HepG2 (cell line): ENCODE measurements around the gene PCAT6. TPM values are rescaled to one million over a fixed set of nuclear protein-coding genes. Genes with fewer than 3 reads are reported as not detected.

ENCODE experiments used
- ATAC-seq: fragments of 200-7000 bp; cut with Tn5 transposase; 3 replicates; pipeline ENCODE4 v1.9.1; 2020; ENCODE audit warnings: mild to moderate bottlenecking, moderate library complexity
- BruUV-seq: library from RNA; stranded (reverse); fragments of 400-500 nt; replicated peaks from 2 replicates; lab custom pipeline; 2021; lab: Mats Ljungman, UMichigan
- CTCF ChIA-PET: fragments of 300-600 bp; formaldehyde crosslinking; extraction: SDS; loops from one replicate; lab custom pipeline; 2021; ENCODE audit warnings: low total read pairs, inconsistent platforms, low intra/inter-chr PET ratio; lab: Yijun Ruan, JAX
- POLR2A ChIA-PET: fragments of 350-600 bp; sonication (Branson Sonifier 250); formaldehyde crosslinking; loops from one replicate; lab custom pipeline; 2020; ENCODE audit warnings: antibody characterized with exemption, inconsistent platforms; lab: Yijun Ruan, JAX
- DNase-seq: peaks from one replicate; pipeline ENCODE4 v3.0.0-alpha.2; 2015; ENCODE audit warnings: low spot score
- FAIRE-seq: peaks from 3 replicates; lab custom pipeline; 2011; peaks lifted over from hg19 to GRCh38; lab: Jason Lieb, UNC
- H2AFZ ChIP-seq: one replicate; pipeline ENCODE4 v1.6.1; 2011; ENCODE audit warnings: low read length, inconsistent platforms
- H3K27ac ChIP-seq: fragments of 300-600 bp; 3 replicates; pipeline ENCODE4 v1.8.0; 2011; ENCODE audit warnings: mixed run types, mild to moderate bottlenecking, mixed read lengths, low read length, inconsistent platforms; ENCODE audit not compliant: insufficient read depth; ENCODE audit errors: extremely low read length
- H3K27me3 ChIP-seq, 2 experiments: fragments of 200-600 bp in 1 of 2; 2 replicates in 1 of 2; 3 replicates in 1 of 2; pipeline versions ENCODE4 v1.6.0 to v1.8.0; 2011; ENCODE audit warnings: low read length in 2 of 2, mild to moderate bottlenecking in 2 of 2, moderate library complexity in 2 of 2, inconsistent platforms in 1 of 2; ENCODE audit not compliant: insufficient read depth in 2 of 2, control insufficient read depth in 1 of 2
- H3K36me3 ChIP-seq, 2 experiments: fragments of 200-600 bp in 1 of 2; replicated peaks in 1 of 2; 2 replicates in 1 of 2; 3 replicates in 1 of 2; pipeline versions ENCODE4 v1.5.1 to v1.8.0; 2011; ENCODE audit warnings: low read length in 2 of 2, inconsistent platforms in 1 of 2; ENCODE audit not compliant: insufficient read depth in 2 of 2, control insufficient read depth in 1 of 2
- H3K4me1 ChIP-seq: 2 replicates; pipeline ENCODE4 v1.5.1; 2012; ENCODE audit warnings: low read length, inconsistent platforms; ENCODE audit not compliant: insufficient read depth
- H3K4me2 ChIP-seq: 2 replicates; pipeline ENCODE4 v1.6.0; 2011; ENCODE audit warnings: low read depth, low read length, inconsistent platforms
- H3K4me3 ChIP-seq, 3 experiments: fragments of 200-600 bp in 1 of 3; sonication (generic), shearing (Covaris generic) in 1 of 3; replicated peaks in 1 of 3; 2 replicates each; pipeline ENCODE4 v1.5.1; 2011 to 2016; ENCODE audit warnings: low read length in 3 of 3, inconsistent platforms in 2 of 3, low read depth in 2 of 3, mild to moderate bottlenecking in 2 of 3, control low read depth in 1 of 3, mixed read lengths in 1 of 3; ENCODE audit not compliant: insufficient read depth in 1 of 3
- H3K79me2 ChIP-seq: one replicate; pipeline ENCODE4 v1.6.1; 2011; ENCODE audit warnings: low read length, inconsistent platforms; ENCODE audit not compliant: insufficient read depth
- H3K9ac ChIP-seq: 2 replicates; pipeline ENCODE4 v1.6.0; 2011; ENCODE audit warnings: mild to moderate bottlenecking, low read depth, low read length, inconsistent platforms; ENCODE audit not compliant: insufficient read depth
- H3K9me3 ChIP-seq: 2 replicates; pipeline ENCODE4 v1.5.1; 2012; ENCODE audit warnings: mild to moderate bottlenecking, low read length
- H4K20me1 ChIP-seq: 2 replicates; pipeline ENCODE4 v1.6.0; 2011; ENCODE audit warnings: inconsistent platforms, mild to moderate bottlenecking, low read length, moderate library complexity; ENCODE audit not compliant: insufficient read depth
- CHCHD3 ChIP-seq: sonication (generic); formaldehyde crosslinking; IDR thresholded peaks from 2 replicates; pipeline ENCODE4 v1.8.0; 2022; ENCODE audit warnings: mild to moderate bottlenecking, missing genetic modification reagents, moderate library complexity
- HNF4A ChIP-seq: sonication (generic); formaldehyde crosslinking; IDR thresholded peaks from 2 replicates; pipeline ENCODE4 v1.4.0; 2020; ENCODE audit warnings: missing genetic modification reagents
- IRF9 ChIP-seq: sonication (generic); formaldehyde crosslinking; IDR thresholded peaks from 2 replicates; pipeline ENCODE4 v1.8.0; 2022; ENCODE audit warnings: missing genetic modification reagents, mild to moderate bottlenecking, borderline replicate concordance
- KDM5B ChIP-seq: sonication (generic); formaldehyde crosslinking; IDR thresholded peaks from 2 replicates; pipeline ENCODE4 v1.4.0; 2020; ENCODE audit warnings: missing genetic modification reagents, mild to moderate bottlenecking, borderline replicate concordance
- NR2F6 ChIP-seq, 2 experiments: IDR thresholded peaks; 2 replicates each; pipeline ENCODE4 v1.6.1; 2016; ENCODE audit warnings: antibody characterized with exemption in 1 of 2, mild to moderate bottlenecking in 1 of 2
- PHF8 ChIP-seq: sonication (generic); formaldehyde crosslinking; IDR thresholded peaks from 2 replicates; pipeline ENCODE4 v1.5.0; 2020; ENCODE audit warnings: missing genetic modification reagents
- RARA ChIP-seq: IDR thresholded peaks from 2 replicates; pipeline ENCODE4 v1.6.1; 2016; ENCODE audit warnings: missing genetic modification reagents, missing compliant biosample characterization
- ZC3H4 ChIP-seq: sonication (generic); formaldehyde crosslinking; IDR thresholded peaks from 2 replicates; pipeline ENCODE4 v1.4.0; 2020; ENCODE audit warnings: missing genetic modification reagents, borderline replicate concordance
- ZMYM3 ChIP-seq: sonication (generic); formaldehyde crosslinking; IDR thresholded peaks from 2 replicates; pipeline ENCODE4 v1.5.1; 2020; ENCODE audit warnings: mild to moderate bottlenecking, missing genetic modification reagents
- ZNF121 ChIP-seq: sonication (generic); formaldehyde crosslinking; IDR thresholded peaks from 2 replicates; pipeline ENCODE4 v1.5.0; 2020; ENCODE audit warnings: mild to moderate bottlenecking, missing genetic modification reagents
- ZNF263 ChIP-seq: sonication (generic); formaldehyde crosslinking; IDR thresholded peaks from 2 replicates; pipeline ENCODE4 v1.4.0; 2020; ENCODE audit warnings: missing genetic modification reagents
- ZNF687 ChIP-seq: sonication (generic); formaldehyde crosslinking; IDR thresholded peaks from 2 replicates; pipeline ENCODE4 v1.5.1; 2020; ENCODE audit warnings: mild to moderate bottlenecking, missing genetic modification reagents, moderate library complexity
- WGBS: methylation state at CpG from one replicate; pipeline ENCODE4 v1.1.6; 2017; ENCODE audit warnings: low lambda C conversion rate; 5-methylcytosine and 5-hydroxymethylcytosine counted together
- in situ Hi-C: cut with HindIII; loops from 2 replicates; pipeline ENCODE4 v1.10.0; 2017; ENCODE audit warnings: low pct_unique_long_range_greater_than_20kb; ENCODE audit not compliant: extremely low pct_ligation_motif_present
- intact Hi-C: fragments of 100-400 bp; cut with micrococcal nuclease; formaldehyde crosslinking; loops from one replicate; pipeline ENCODE4 v1.10.0; 2022; ENCODE audit not compliant: unreplicated experiment
- polyA plus RNA-seq, 8 experiments: library from polyadenylated mRNA; depleted of rRNA in 3 of 8; stranded (reverse) in 7 of 8; unstranded in 1 of 8; fragments of >200 nt; fragmentation: Illumina TruSeq in 4 of 8; extraction: Trizol in 4 of 8; gene quantifications; 2 replicates each; pipeline versions ENCODE4 v1.2.1 to v1.2.3, GENCODE V29; 2011 to 2016; ENCODE audit warnings: low read depth in 4 of 8, missing spikeins in 1 of 8, mixed read lengths in 1 of 8; ENCODE audit not compliant: insufficient read depth in 1 of 8
- total RNA-seq, 5 experiments: library from RNA; depleted of rRNA; stranded (reverse); fragments of >200 nt; fragmentation: Illumina TruSeq; extraction: Trizol; gene quantifications; 2 replicates each; pipeline ENCODE4 v1.2.3, GENCODE V29; 2016; ENCODE audit warnings: low read depth in 1 of 5

Gene PCAT6
- total and polyA plus RNA-seq, 2 of the 13 experiments (the other 11 are each of a cell fraction or from before 2014, with no cell fraction given), result 0.60 to 4.4 TPM

- 93% methylated on average over 3 of the region's 10 CpGs for WGBS
- FAIRE-seq (no peak), ATAC-seq (no peak), DNase-seq (no peak)
- Histone ChIP-seq H4K20me1 (no peaks in the 10 kb centered on the region), H3K9me3 (no peaks in the 10 kb centered on the region), H3K4me2 (peak overlapping the region; percentile 18; the same call in 1 of the 2 replicates), H3K36me3 (peaks cover 1 to 7% of the 10 kb centered on the region in 2 experiments; a peak in 1 of 5 replicates), H3K27me3 (no peaks in the 10 kb centered on the region; a peak in 1 of 5 replicates), H3K79me2 (peaks cover 10% of the 10 kb centered on the region), H2AFZ (no peak overlapping the region), H3K9ac (no peak overlapping the region), H3K4me3 (no peak overlapping the region), H3K27ac (peak overlapping the region; percentile 62), H3K4me1 (peaks cover 74% of the 10 kb centered on the region)
- BruUV-seq, result no TSS peak
- ChIA-PET CTCF (no interaction called here), POLR2A (interaction anchor here (1.4 to 5.1 kb wide), 2 partner anchors 11 to 51 kb away, joined by 4 to 33 read pairs; partner anchors contain the start of gene KDM5B)
- peak; percentile 9; the same call in 1 of the 2 replicates for TF ChIP-seq IRF9 (CRISPR knock-in tag)
- no peak for TF ChIP-seq ZC3H4 (CRISPR knock-in tag)
- TF ChIP-seq PHF8 (CRISPR knock-in tag), result no peak
- peak; percentile 53; the same call in 1 of the 2 replicates for TF ChIP-seq ZNF263 (CRISPR knock-in tag)
- peak; percentile 69 for TF ChIP-seq ZNF121 (CRISPR knock-in tag)
- TF ChIP-seq RARA, result peak; percentile 49; the same call in 1 of the 2 replicates
- no peak for TF ChIP-seq NR2F6 (IDR thresholded peaks at IDR 0.05)
- 0 out of 2 replicates have a peak, but pooled peaks have one; percentile 12 for TF ChIP-seq NR2F6 (CRISPR knock-in tag; IDR thresholded peaks at IDR 0.05)
- TF ChIP-seq ZNF687, result peak; percentile 61
- no peak for TF ChIP-seq CHCHD3 (CRISPR knock-in tag)
- 0 out of 2 replicates have a peak, but pooled peaks have one; percentile 15 for TF ChIP-seq KDM5B (CRISPR knock-in tag)
- peak; percentile 62 for TF ChIP-seq HNF4A
- TF ChIP-seq ZMYM3 (CRISPR knock-in tag), result 0 out of 2 replicates have a peak, but pooled peaks have one; percentile 13
- intact Hi-C loops (no loop called here), in situ Hi-C loops (loop anchor here (5.0 kb wide), 1 partner anchor 47 kb away; the partner anchor contains the start of gene PCAT6)
Observed at GRCh38 chr1:202858789-202859414, 48.1 kb downstream of the PCAT6 start.
